KG1 (cell line): Measurements from ENCODE around the gene PRKCE.

Source experiments
- DNase-seq: peaks from one replicate; lab custom pipeline; 2025; lab: John Stamatoyannopoulos, UW

Gene PRKCE

GRCh38 chr2:45994060-45994459 lies 342.6 kb downstream of the PRKCE start:
- no peak for DNase-seq

- no peak for DNase-seq
Observed at GRCh38 chr2:46000660-46001059, 349.2 kb downstream of the PRKCE start.

DNA sequence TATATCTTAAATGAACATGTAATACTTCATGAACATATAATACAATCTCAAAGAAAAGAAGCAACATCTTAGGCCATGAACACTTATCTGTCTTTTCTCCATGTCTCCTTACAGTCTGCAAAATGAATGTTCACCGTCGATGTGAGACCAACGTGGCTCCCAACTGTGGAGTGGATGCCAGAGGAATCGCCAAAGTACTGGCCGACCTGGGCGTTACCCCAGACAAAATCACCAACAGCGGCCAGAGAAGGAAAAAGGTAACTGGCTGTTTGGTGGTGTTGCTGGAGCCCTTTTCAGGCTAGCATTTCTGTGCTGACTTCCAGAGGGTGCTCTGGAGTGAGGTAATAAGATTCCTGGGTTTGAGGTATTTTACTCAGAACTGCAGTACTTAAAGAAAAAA lies 349.8 kb downstream of the PRKCE start:
- no peak for DNase-seq

GRCh38 chr2:46001741-46002506 lies 350.4 kb downstream of the PRKCE start:
- DNase-seq = no peak

- no peak for DNase-seq
Observed at GRCh38 chr2:46002507-46002883, 351.0 kb downstream of the PRKCE start.

DNA sequence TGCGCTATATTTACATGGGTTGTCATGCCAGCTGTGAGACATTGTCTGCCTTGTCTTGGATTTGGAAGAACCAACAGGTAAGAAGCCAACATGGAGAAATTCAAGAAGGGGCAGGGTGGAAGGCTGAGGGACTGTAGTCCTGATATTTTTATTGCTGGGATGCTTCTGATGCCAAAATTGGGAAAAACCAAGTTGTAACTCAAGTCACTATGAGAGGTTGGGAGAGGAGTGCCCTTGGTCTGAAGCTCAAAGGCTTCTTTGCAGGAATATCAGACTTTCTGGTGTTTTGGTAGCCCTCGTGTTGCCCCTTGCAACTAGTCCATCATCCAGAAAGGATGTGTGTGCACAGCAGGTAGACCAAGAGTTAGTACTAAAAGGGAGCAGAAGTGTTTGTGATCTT lies 351.5 kb downstream of the PRKCE start:
- no peak for DNase-seq

GRCh38 chr2:46003903-46004473 lies 352.5 kb downstream of the PRKCE start:
- no peak for DNase-seq

DNA sequence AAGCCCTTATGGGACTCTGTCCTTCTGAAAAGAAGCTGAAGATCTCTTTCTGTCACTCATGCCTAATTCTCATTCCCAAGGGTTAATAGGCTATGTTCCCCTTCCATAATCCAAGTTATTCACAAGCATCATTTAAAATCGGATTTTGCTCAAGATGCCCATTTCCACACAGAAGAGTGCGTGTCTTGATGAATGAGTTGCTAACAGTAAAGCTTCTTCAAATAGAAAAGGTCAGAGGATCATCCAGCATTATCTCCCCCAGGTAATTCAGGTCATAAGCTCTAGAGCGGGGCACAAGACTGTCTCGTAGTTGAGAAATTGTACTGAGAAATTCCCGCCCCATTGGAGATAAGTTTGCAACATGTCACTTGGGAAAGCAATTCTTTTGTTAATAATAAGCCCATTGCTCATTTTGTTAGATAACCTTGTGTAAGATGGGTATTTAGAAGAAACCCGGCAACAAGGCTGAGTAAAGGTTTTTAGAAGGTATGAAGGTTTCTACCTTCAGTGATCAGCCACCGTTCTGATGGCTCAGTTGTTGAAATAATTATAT lies 355.1 kb downstream of the PRKCE start:
- DNase-seq = no peak

DNA sequence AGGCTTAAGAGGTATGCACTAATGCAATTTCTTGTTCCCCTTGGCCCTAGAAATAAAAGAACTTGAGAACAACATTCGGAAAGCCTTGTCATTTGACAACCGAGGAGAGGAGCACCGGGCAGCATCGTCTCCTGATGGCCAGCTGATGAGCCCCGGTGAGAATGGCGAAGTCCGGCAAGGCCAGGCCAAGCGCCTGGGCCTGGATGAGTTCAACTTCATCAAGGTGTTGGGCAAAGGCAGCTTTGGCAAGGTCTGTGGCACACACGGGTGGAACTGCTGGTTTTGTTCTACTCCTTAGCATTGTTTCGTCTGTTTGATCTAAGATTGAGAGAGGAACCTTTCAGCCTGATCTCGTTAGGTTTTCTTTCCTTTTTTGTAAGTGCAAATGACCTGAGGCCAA lies 355.9 kb downstream of the PRKCE start:
- no peak for DNase-seq

DNA sequence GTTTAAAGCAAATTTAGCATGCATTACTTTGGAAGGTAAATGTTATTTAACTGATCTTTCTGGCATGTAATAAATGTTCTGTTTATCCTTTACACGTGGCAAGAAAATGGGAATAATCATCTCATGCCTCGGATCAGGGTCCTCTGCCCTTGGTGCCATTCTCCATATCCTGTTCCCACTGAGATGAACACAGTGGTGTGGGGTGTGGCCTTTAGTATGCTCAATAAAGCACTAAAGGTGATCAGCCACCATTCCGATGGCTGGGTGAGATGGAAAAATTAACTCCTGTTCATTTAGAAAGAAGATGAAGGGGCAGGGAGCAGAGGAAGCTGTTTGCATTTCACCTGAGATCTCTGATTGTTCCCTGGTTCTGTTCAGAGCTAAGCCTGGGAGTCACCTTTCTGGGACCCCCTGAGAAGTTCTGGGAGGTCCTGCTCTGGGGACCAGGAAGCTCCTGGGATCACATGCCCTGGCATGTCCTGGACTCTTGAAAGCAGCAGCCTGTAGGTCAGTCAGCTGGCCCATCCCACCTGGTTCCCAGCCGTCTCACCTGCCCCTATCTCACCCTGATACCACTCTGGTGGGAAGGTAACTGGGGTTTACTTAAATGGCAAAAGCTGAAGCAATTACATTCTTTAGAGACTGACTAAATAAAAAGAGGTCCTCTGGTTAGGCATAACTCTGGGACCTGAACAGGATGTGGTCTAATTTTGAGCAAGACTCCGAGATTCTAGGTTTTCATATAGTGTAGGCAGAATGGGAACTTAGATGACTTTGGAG lies 356.8 kb downstream of the PRKCE start:
- DNase-seq = no peak

DNA sequence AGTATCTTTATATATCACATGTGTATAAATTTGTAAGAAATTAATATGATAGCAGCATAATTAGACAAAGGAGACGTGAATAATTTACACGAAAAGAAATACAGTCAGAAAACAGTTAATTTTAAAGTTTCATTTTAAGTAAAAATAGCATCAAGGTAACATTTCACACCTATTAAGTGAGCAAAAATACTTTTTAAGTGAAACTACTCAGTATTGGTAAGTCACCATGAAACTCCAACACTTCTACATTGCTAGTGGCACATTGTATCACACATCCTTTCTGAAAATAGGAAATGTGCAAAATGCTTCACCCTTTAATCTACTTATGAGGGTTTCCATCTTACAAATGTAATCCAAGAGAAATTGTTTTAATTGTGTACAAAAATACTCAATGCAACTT lies 357.8 kb downstream of the PRKCE start:
- no peak for DNase-seq

DNA sequence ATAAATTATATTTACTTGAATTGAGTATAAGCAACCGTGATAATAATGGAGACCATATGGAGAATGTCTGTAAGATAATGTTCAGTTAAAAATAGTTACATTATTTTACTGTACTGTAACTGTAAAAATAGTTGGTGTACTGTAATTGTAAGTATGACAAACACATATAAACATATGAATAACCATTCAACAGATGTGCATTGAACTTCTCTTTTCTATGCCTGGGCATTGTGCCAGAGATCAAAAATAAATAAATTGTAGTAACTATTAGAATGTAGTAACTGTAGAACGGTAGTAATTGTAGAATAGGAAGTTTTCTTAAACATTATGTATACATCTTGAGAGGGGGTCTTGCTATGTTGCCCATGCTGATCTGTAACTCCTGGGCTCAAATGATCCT lies 358.3 kb downstream of the PRKCE start:
- DNase-seq = no peak

- no peak for DNase-seq
Observed at GRCh38 chr2:46010223-46010924, 358.9 kb downstream of the PRKCE start.

DNA sequence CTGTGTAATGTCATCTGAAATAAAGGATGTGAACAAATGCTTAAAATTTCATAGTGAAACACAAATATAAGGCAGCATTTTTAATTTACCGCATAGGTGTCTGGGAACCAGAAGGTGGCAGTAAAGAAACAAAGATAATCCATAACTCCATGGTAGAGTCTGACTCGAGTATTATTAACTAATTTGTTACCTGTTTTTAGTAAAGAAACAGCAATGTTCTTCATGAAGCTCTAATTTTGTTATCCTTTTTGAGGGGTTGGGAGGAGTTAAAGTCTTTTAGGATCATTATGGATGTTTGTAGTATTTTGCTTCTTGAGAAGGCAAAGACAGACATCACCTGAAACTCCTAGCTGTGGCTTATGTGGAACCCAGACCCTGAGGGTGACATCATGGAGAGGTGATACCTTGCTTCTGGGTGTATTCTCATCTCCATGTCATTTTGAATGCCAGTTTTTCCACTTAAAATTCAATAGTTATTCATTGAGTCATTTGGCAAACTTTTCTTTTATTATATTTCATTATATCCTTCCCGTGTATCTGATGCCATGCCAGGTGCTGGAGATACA lies 359.5 kb downstream of the PRKCE start:
- DNase-seq = peak; percentile 16

GRCh38 chr2:46012618-46013240 lies 361.3 kb downstream of the PRKCE start:
- DNase-seq = no peak

DNA sequence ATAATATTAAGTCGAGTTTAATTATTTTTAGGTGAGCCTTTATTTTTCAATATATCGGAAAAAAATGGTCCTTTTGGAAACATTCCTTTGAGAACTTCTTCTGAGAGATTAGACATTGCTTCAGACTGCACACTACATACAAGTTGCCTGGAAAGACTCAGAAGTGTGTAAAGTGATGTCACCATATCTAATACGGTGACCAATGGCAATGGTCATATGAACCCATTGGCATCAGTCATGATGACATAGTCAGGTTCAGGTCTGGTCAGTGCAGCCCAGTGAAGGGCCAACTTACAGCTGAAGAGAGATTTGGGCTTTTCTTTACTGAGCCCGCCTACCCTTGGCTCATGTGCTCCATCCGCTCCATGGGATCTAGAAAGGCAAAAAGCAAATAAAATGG lies 362.3 kb downstream of the PRKCE start:
- no peak for DNase-seq

- DNase-seq = no peak
Observed at GRCh38 chr2:46014911-46015654, 363.6 kb downstream of the PRKCE start.

DNA sequence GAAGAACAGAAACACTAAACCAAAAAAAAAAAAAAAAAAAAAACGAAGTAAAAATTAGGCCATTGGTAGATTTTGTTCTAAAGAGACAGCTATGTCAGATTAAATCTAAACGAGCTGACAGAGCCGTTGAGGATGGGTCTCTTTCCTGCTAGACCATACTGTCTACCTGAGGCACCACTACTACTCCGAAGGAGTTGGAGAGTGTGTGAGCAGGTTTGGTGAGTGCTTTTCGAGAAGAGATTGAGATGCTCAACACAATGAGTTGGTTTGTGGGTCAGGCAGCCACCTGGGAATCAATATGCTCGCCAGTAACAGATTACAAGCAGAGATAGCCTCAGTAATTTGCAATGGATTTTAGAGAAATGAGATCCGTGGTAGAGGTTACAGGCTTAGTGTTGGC lies 364.2 kb downstream of the PRKCE start:
- no peak for DNase-seq

DNA sequence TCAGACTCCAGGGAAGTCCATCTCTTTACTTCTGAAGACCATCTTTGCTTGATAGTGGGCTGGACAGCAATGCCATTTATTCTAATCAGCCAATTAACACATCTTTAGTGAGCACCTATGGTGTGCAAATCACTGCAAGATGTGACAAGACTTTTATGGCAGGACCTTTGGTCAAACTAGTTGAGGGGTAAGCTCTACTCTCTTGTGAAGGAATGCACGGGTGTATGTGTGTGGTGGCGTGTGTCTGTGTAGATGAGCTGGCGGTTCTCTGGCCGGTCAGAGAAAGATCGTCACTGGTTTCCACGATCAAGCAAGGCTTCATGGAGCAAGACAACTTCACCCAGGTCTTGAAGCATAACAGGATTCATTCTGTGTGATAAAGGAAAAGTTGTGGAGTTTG lies 364.6 kb downstream of the PRKCE start:
- DNase-seq = no peak

GRCh38 chr2:46018773-46019591 lies 367.5 kb downstream of the PRKCE start:
- DNase-seq = no peak
